Measurements from ENCODE around the gene ADORA2B. TPM values are rescaled to one million over a fixed set of nuclear protein-coding genes. Genes with fewer than 3 reads are reported as not detected.

The ADORA2B gene
- total RNA-seq, 1 donor from 2014 or later: 6.2 TPM

- Histone ChIP-seq H3K27me3 (ENCODE audit: low read depth) (peaks cover 4% of the 10 kb centered on the region), H3K9me3 (no peaks in the 10 kb centered on the region), H3K27ac (peak overlapping the region; percentile 73), H3K36me3 (no peaks in the 10 kb centered on the region), H3K4me3 (peak overlapping the region; percentile 65), H3K4me1 (peaks cover 34% of the 10 kb centered on the region)
- TF ChIP-seq CTCF (IDR thresholded peaks at IDR 0.05): no peak
- no peak for DNase-seq
- intact Hi-C loops (cut with DNase I): no loop called here
- no peak for ATAC-seq
Measured at GRCh38 chr17:15943971-15944758, 765 bp upstream of the ADORA2B start.

- intact Hi-C loops (cut with DNase I): no loop called here
- H3K4me1 ChIP-seq: peaks cover 34% of the 10 kb centered on the region
- ATAC-seq (peak; percentile 18 to 41), DNase-seq (peak; percentile 57)
- no peak for TF ChIP-seq CTCF (IDR thresholded peaks at IDR 0.05)
- H3K4me3 ChIP-seq: peak overlapping the region; percentile 65
- no peaks in the 10 kb centered on the region for H3K9me3 ChIP-seq
- H3K27me3 ChIP-seq (ENCODE audit: low read depth): peaks cover 4% of the 10 kb centered on the region
- H3K27ac ChIP-seq: peak overlapping the region; percentile 73
- H3K36me3 ChIP-seq: no peaks in the 10 kb centered on the region
Measured at GRCh38 chr17:15945527-15946191, 729 bp downstream of the ADORA2B start.

- Histone ChIP-seq H3K9me3 (no peaks in the 10 kb centered on the region), H3K4me1 (peaks cover 34% of the 10 kb centered on the region), H3K27me3 (ENCODE audit: low read depth) (peaks cover 4% of the 10 kb centered on the region), H3K27ac (no peak overlapping the region), H3K36me3 (no peaks in the 10 kb centered on the region), H3K4me3 (peak overlapping the region; percentile 65)
- intact Hi-C loops (cut with DNase I): no loop called here
- ATAC-seq: no peak
- no peak for DNase-seq
- TF ChIP-seq CTCF (IDR thresholded peaks at IDR 0.05): no peak
Measured at GRCh38 chr17:15946611-15947120, 1.7 kb downstream of the ADORA2B start.

- TF ChIP-seq CTCF (IDR thresholded peaks at IDR 0.05): no peak
- DNase-seq (no peak), ATAC-seq (no peak)
- H3K36me3 ChIP-seq: no peaks in the 10 kb centered on the region
- no peak overlapping the region for H3K4me3 ChIP-seq
- intact Hi-C loops (cut with DNase I): no loop called here
- H3K4me1 ChIP-seq: peaks cover 34% of the 10 kb centered on the region
- peak overlapping the region; percentile 11 for H3K27ac ChIP-seq
- no peaks in the 10 kb centered on the region for H3K9me3 ChIP-seq
- H3K27me3 ChIP-seq (ENCODE audit: low read depth): peaks cover 4% of the 10 kb centered on the region
Measured at GRCh38 chr17:15947271-15947670, 2.3 kb downstream of the ADORA2B start.

- no peak for ATAC-seq
- no peak overlapping the region for H3K4me3 ChIP-seq
- peaks cover 4% of the 10 kb centered on the region for H3K27me3 ChIP-seq (ENCODE audit: low read depth)
- intact Hi-C loops (cut with DNase I): no loop called here
- H3K4me1 ChIP-seq: peaks cover 34% of the 10 kb centered on the region
- H3K36me3 ChIP-seq: no peaks in the 10 kb centered on the region
- no peak for TF ChIP-seq CTCF (IDR thresholded peaks at IDR 0.05)
- H3K27ac ChIP-seq: no peak overlapping the region
- DNase-seq: no peak
- no peaks in the 10 kb centered on the region for H3K9me3 ChIP-seq
Measured at GRCh38 chr17:15947976-15948752, 3.2 kb downstream of the ADORA2B start.

All from lower lobe of right lung (tissue), 2 donors.